Measurements from ENCODE around the gene SCARB1. TPM values are rescaled to one million over a fixed set of nuclear protein-coding genes. Genes with fewer than 3 reads are reported as not detected.

Gene SCARB1
- total and polyA plus RNA-seq, 9 of the 15 experiments (the other 6 are each of a cell fraction or from before 2014, with no cell fraction given), result 0.56 to 157 (median 52.8) TPM

DNA sequence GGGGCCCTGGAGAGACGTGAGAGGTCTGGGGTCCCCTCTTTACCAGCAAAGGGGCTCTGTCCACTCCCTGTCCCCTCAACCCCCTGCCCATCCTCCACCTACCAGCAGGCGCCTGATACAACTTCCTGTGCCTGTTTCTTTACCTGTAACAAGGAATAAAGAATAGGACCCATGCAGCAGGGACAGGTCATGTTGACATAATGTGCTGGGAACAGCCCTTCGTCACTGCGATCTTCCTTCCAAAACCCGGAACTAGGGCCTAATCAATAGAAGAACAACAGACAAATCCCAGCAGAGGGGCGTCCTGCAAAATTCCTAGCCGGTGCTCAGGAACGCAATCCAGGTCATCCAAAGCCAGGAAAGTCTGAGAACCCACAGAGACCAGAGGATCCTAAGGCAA is 32.1 kb downstream of the SCARB1 start:
- DNase-seq (ENCODE audit: extremely low read depth in 1 of 4, low spot score in 3 of 4), result no peak
- CTCF ChIA-PET (ENCODE audit: low intra/inter-chr PET ratio), result no interaction called here
- no peak for FAIRE-seq

More for the DNA sequence above, 32.1 kb downstream of the SCARB1 start:
- TF ChIP-seq, protein P1, sequence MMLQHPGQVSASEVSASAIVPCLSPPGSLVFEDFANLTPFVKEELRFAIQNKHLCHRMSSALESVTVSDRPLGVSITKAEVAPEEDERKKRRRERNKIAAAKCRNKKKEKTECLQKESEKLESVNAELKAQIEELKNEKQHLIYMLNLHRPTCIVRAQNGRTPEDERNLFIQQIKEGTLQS (IDR thresholded peaks at IDR 0.05), result no peak
- TF ChIP-seq, protein P1 (CRISPR knock-in tag; conservative IDR thresholded peaks at IDR 0.05), result no peak
- no peak for TF ChIP-seq SMAD2 (IDR thresholded peaks at IDR 0.05; ENCODE audit: low read depth, low read length)
- TF ChIP-seq CBX3 (IDR thresholded peaks at IDR 0.05; ENCODE audit: borderline replicate concordance in 1 of 2, low read length in 2 of 2), result no peak
- TF ChIP-seq CBX5 (IDR thresholded peaks at IDR 0.05; ENCODE audit: borderline replicate concordance, low read depth), result no peak
- TF ChIP-seq, protein P2, sequence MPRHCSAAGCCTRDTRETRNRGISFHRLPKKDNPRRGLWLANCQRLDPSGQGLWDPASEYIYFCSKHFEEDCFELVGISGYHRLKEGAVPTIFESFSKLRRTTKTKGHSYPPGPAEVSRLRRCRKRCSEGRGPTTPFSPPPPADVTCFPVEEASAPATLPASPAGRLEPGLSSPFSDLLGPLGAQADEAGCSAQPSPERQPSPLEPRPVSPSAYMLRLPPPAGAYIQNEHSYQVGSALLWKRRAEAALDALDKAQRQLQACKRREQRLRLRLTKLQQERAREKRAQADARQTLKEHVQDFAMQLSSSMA (CRISPR knock-in tag; IDR thresholded peaks at IDR 0.05), result no peak
- TF ChIP-seq ETS2 (tag; IDR thresholded peaks at IDR 0.05; ENCODE audit: borderline replicate concordance, poor library complexity, severe bottlenecking), result no peak
- no peak for TF ChIP-seq GABPB2 (CRISPR knock-in tag; conservative IDR thresholded peaks at IDR 0.05)
- TF ChIP-seq HCFC1 (IDR thresholded peaks at IDR 0.05; ENCODE audit: low read depth, low read length), result no peak
- TF ChIP-seq, protein P3, sequence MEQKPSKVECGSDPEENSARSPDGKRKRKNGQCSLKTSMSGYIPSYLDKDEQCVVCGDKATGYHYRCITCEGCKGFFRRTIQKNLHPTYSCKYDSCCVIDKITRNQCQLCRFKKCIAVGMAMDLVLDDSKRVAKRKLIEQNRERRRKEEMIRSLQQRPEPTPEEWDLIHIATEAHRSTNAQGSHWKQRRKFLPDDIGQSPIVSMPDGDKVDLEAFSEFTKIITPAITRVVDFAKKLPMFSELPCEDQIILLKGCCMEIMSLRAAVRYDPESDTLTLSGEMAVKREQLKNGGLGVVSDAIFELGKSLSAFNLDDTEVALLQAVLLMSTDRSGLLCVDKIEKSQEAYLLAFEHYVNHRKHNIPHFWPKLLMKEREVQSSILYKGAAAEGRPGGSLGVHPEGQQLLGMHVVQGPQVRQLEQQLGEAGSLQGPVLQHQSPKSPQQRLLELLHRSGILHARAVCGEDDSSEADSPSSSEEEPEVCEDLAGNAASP (IDR thresholded peaks at IDR 0.05), result no peak
- no peak for TF ChIP-seq ZNF436 (CRISPR knock-in tag; IDR thresholded peaks at IDR 0.05)
- no peak for TF ChIP-seq HNRNPL (IDR thresholded peaks at IDR 0.05; ENCODE audit: low read depth, low read length)
- POLR2A ChIA-PET, result no interaction called here
- BruUV-seq (replicated peaks), result no TSS peak
- H3K9me1 ChIP-seq (ENCODE audit: control insufficient read depth, insufficient read depth, low read length), result peaks cover 9% of the 10 kb centered on the region
- 97% methylated on average over 8 of the region's 8 CpGs for WGBS (ENCODE audit: insufficient coverage, low coverage, missing lambda C conversion rate)
- H3K4me3 ChIP-seq, result no peak overlapping the region
- H4K20me1 ChIP-seq (replicated peaks; ENCODE audit: control insufficient read depth, insufficient read depth, low read length), result 0 out of 2 replicates have a peak, but pooled peaks cover 10% of the 10 kb centered on the region
- no peak for ATAC-seq
- H3K4me1 ChIP-seq (replicated peaks in 1 of 2; ENCODE audit: control insufficient read depth in 2 of 2, insufficient read depth in 2 of 2, low read length in 2 of 2), result peaks cover 4 to 26% of the 10 kb centered on the region in 2 experiments; a peak in 4 of 5 replicates
- peaks cover 88% of the 10 kb centered on the region for H3K79me2 ChIP-seq (ENCODE audit: control insufficient read depth, insufficient read depth, low read length)
- peaks cover 4% of the 10 kb centered on the region; the same call in 1 of the 2 replicates for H3K9me3 ChIP-seq (replicated peaks; ENCODE audit: control insufficient read depth, insufficient read depth, low read depth, low read length)
- H3K27ac ChIP-seq (ENCODE audit: extremely low read depth, low read depth, low read length), result no peak overlapping the region; the same call in 2 of the 3 replicates
- H3K9ac ChIP-seq (ENCODE audit: insufficient read depth in 1 of 2, low read depth in 2 of 2, low read length in 2 of 2), result 0 out of 4 replicates have a peak overlapping the region, but pooled peaks of 1 of the 2 experiments have one; percentile 48
- no peak overlapping the region for H3K4me2 ChIP-seq (ENCODE audit: insufficient read depth, low read length)
- in situ Hi-C loops (cut with MboI) (no loop called here), intact Hi-C loops (cut with micrococcal nuclease) (no loop called here)
- H2AFZ ChIP-seq (ENCODE audit: low read depth, low read length), result no peak overlapping the region
- H3K27me3 ChIP-seq (ENCODE audit: control insufficient read depth in 2 of 2, insufficient read depth in 2 of 2, low read length in 2 of 2), result no peaks in the 10 kb centered on the region
- H3K36me3 ChIP-seq (ENCODE audit: control insufficient read depth, insufficient read depth, low read length), result peaks cover 55% of the 10 kb centered on the region; the same call in 2 of the 3 replicates
